Brain microvascular endothelial cell (primary cell): ENCODE results near the gene XKR7.

ENCODE experiments used
- DNase-seq: peaks from one replicate; pipeline ENCODE4 v3.0.0-alpha.2; 2020
- H3K27ac ChIP-seq: fragments of 250-450 bp; sonication (Bioruptor Pico); 2 replicates; pipeline ENCODE4 v1.5.1; 2020; ENCODE audit warnings: mild to moderate bottlenecking, moderate library complexity
- H3K27me3 ChIP-seq: fragments of 250-450 bp; sonication (Bioruptor Pico); replicated peaks from 2 replicates; pipeline ENCODE4 v1.5.1; 2020; ENCODE audit warnings: mild to moderate bottlenecking
- H3K36me3 ChIP-seq: fragments of 250-450 bp; sonication (Bioruptor Pico); replicated peaks from 2 replicates; pipeline ENCODE4 v1.5.1; 2020; ENCODE audit warnings: mild to moderate bottlenecking
- H3K4me3 ChIP-seq: 2 replicates; pipeline ENCODE4 v1.5.1; 2011; ENCODE audit warnings: low read depth, mild to moderate bottlenecking, control low read depth, low read length, moderate library complexity
- in situ Hi-C: cut with HindIII; loops from 2 replicates; pipeline ENCODE4 v1.10.0; 2017; ENCODE audit warnings: low sequenced_read_pairs, low pct_ligation_motif_present
- TF ChIP-seq, protein P1 (sequence below): IDR thresholded peaks from 2 replicates; pipeline ENCODE4 v1.5.1; 2011; ENCODE audit warnings: low read depth, mild to moderate bottlenecking, moderate library complexity, low read length, control low read depth, inconsistent platforms; ENCODE audit errors: missing control alignments

XKR7 gene

GRCh38 chr20:31984981-31985471 lies 17.1 kb downstream of the XKR7 start:
- Histone ChIP-seq H3K27me3 (no peaks in the 10 kb centered on the region), H3K36me3 (no peaks in the 10 kb centered on the region), H3K27ac (no peak overlapping the region), H3K4me3 (no peak overlapping the region)
- in situ Hi-C loops, result no loop called here
- TF ChIP-seq, protein P1, sequence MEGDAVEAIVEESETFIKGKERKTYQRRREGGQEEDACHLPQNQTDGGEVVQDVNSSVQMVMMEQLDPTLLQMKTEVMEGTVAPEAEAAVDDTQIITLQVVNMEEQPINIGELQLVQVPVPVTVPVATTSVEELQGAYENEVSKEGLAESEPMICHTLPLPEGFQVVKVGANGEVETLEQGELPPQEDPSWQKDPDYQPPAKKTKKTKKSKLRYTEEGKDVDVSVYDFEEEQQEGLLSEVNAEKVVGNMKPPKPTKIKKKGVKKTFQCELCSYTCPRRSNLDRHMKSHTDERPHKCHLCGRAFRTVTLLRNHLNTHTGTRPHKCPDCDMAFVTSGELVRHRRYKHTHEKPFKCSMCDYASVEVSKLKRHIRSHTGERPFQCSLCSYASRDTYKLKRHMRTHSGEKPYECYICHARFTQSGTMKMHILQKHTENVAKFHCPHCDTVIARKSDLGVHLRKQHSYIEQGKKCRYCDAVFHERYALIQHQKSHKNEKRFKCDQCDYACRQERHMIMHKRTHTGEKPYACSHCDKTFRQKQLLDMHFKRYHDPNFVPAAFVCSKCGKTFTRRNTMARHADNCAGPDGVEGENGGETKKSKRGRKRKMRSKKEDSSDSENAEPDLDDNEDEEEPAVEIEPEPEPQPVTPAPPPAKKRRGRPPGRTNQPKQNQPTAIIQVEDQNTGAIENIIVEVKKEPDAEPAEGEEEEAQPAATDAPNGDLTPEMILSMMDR, result no peak
- DNase-seq, result no peak

GRCh38 chr20:31987744-31988143 lies 19.8 kb downstream of the XKR7 start:
- TF ChIP-seq, protein P1, result no peak
- no peaks in the 10 kb centered on the region for H3K36me3 ChIP-seq
- in situ Hi-C loops, result no loop called here
- DNase-seq, result peak; percentile 8
- H3K27ac ChIP-seq, result no peak overlapping the region
- H3K27me3 ChIP-seq, result no peaks in the 10 kb centered on the region
- no peak overlapping the region for H3K4me3 ChIP-seq

- DNase-seq, result no peak
- in situ Hi-C loops, result no loop called here
Measured at GRCh38 chr20:31988430-31989015, 20.6 kb downstream of the XKR7 start.

DNA sequence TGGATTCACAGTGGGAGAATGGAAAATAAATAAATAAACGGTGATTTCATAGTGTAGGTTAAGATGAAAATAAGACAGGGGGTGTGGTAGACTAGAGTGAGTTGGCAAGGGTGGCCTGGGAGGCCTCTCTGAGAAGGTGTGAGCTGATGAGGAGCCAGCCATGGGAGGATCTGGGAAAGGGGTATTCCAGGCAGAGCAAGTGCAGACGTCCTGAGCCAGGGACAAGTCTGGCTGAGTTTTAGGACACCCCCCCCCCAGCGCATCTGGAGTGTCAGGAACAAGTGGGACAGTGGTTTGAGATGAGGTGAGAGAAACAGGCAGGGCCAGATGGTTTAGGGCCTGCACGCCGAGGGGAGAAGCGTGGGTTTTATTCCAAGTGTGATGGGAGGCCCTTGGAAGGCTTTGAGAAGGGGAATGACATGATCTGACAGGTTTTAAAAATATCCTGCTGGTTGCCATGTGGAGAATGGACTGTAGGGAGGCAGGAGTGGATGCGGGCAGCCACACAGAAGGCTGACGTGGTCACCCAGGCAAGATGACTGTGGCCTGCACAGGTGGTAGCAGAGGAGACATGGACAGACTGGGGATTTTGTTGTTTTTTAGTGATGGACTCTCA lies 21.2 kb downstream of the XKR7 start:
- in situ Hi-C loops, result no loop called here
- no peak overlapping the region for H3K27ac ChIP-seq
- peaks cover 5% of the 10 kb centered on the region for H3K27me3 ChIP-seq
- no peak overlapping the region for H3K4me3 ChIP-seq
- H3K36me3 ChIP-seq, result no peaks in the 10 kb centered on the region
- TF ChIP-seq, protein P1, result no peak
- DNase-seq, result no peak

More at GRCh38 chr20:31988430-31989015, 20.6 kb downstream of the XKR7 start:
- Histone ChIP-seq H3K27ac (no peak overlapping the region), H3K4me3 (no peak overlapping the region), H3K27me3 (peaks cover 2% of the 10 kb centered on the region), H3K36me3 (no peaks in the 10 kb centered on the region)
- TF ChIP-seq, protein P1, result no peak

DNA sequence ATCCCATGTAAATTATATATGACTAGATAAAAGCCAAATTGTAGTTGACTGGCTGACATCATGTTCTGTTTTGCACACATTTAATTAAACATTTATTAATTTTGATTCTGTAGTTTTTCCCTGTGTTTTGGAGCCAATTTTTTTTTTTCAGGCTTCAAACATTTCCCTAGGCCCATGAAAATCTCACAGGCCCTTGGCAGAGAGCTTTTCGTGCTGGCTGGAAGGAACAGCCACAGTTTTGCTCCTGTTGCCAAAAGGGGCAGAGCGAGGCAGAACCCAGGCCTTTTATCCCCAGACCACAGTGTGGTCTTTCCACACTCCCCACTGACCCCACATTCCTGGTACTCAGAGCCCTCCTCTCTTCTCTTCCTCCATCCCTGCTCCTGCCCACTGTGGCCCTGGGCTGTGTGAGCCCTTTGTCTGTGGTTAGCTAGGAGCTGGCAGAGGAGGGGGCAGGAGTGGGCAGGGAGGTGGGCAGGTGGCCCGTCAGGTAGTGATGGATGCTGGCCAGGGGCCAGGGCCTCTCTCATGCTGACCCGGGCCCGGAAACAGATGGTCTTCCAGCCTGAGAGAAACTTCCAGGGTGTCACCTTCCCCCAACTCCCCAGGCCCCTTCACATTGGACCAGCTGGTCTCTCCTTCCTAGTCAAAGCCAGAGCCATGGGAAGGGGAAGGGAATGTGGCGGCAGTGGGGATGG lies 22.8 kb downstream of the XKR7 start:
- no peak for DNase-seq
- in situ Hi-C loops, result no loop called here

More for the DNA sequence above, 22.8 kb downstream of the XKR7 start:
- no peak overlapping the region for H3K27ac ChIP-seq
- TF ChIP-seq, protein P1, result no peak
- no peak overlapping the region for H3K4me3 ChIP-seq
- H3K27me3 ChIP-seq, result peaks cover 5% of the 10 kb centered on the region
- no peaks in the 10 kb centered on the region for H3K36me3 ChIP-seq
